Kidney epithelial cell (primary cell): ENCODE results near the gene CT45A10. TPM values are rescaled to one million over a fixed set of nuclear protein-coding genes. Genes with fewer than 3 reads are reported as not detected.
"Not testable (repeated sequence)": the region's sequence is repeated elsewhere in the genome, so short reads cannot be mapped to it uniquely, and the experiment has no call there.

Experiments
- DNase-seq: peaks from one replicate; pipeline ENCODE4 v3.0.0-alpha.2; 2010; ENCODE audit warnings: low read depth
- H3K27me3 ChIP-seq: 2 replicates; pipeline ENCODE4 v1.6.0; 2011; ENCODE audit warnings: low read length; ENCODE audit not compliant: control insufficient read depth, insufficient read depth
- H3K36me3 ChIP-seq: 2 replicates; pipeline ENCODE4 v1.5.1; 2011; ENCODE audit warnings: low read length; ENCODE audit not compliant: control insufficient read depth, insufficient read depth
- H3K4me3 ChIP-seq: 2 replicates; pipeline ENCODE4 v1.5.1; 2011; ENCODE audit warnings: low read depth, mild to moderate bottlenecking, control low read depth, low read length
- total RNA-seq: library from RNA; depleted of rRNA; stranded (reverse); fragments of >200 nt; gene quantifications from 2 replicates; pipeline ENCODE4 v1.2.3, GENCODE V29; 2015
- TF ChIP-seq, protein P1 (sequence below): IDR thresholded peaks from 2 replicates; pipeline ENCODE4 v1.5.1; 2011; ENCODE audit warnings: mild to moderate bottlenecking, moderate library complexity, low read length, control low read depth, inconsistent platforms; ENCODE audit not compliant: insufficient read depth, poor library complexity, severe bottlenecking

Gene CT45A10
- total RNA-seq, 1 donor from 2014 or later, result not detected

DNA sequence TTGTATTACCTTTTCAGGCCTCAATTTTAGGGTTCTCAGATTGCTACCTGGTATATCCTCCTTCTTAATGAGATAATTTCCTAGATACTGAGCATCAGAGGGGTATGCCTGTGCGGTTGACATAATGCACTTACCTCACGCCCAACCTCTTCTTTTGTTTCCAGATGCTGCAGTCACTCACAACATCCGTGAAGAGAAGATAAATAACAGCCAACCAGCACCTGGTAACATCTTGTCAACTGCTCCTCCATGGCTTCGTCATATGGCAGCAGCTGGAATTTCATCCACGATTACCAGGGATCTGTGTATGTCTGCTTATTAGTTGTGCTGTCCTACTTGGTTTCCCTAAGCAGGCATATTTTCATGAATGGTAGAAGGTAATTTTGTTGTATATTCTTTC, 17.0 kb upstream of the CT45A10 start:
- DNase-seq, result no peak
- TF ChIP-seq, protein P1, sequence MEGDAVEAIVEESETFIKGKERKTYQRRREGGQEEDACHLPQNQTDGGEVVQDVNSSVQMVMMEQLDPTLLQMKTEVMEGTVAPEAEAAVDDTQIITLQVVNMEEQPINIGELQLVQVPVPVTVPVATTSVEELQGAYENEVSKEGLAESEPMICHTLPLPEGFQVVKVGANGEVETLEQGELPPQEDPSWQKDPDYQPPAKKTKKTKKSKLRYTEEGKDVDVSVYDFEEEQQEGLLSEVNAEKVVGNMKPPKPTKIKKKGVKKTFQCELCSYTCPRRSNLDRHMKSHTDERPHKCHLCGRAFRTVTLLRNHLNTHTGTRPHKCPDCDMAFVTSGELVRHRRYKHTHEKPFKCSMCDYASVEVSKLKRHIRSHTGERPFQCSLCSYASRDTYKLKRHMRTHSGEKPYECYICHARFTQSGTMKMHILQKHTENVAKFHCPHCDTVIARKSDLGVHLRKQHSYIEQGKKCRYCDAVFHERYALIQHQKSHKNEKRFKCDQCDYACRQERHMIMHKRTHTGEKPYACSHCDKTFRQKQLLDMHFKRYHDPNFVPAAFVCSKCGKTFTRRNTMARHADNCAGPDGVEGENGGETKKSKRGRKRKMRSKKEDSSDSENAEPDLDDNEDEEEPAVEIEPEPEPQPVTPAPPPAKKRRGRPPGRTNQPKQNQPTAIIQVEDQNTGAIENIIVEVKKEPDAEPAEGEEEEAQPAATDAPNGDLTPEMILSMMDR, result no peak
- H3K36me3 ChIP-seq, result no peaks in the 10 kb centered on the region
- H3K4me3 ChIP-seq, result no peak overlapping the region
- no peaks in the 10 kb centered on the region for H3K27me3 ChIP-seq

GRCh38 chrX:135892781-135893180, 463 bp downstream of the CT45A10 start:
- H3K36me3 ChIP-seq, result no peaks in the 10 kb centered on the region
- TF ChIP-seq, protein P1, result no peak
- DNase-seq, result no peak

GRCh38 chrX:135890087-135890585, 3.1 kb downstream of the CT45A10 start:
- TF ChIP-seq, protein P1, result no peak
- Histone ChIP-seq H3K27me3 (no peaks in the 10 kb centered on the region), H3K36me3 (no peaks in the 10 kb centered on the region), H3K4me3 (no peak overlapping the region)
- DNase-seq, result no peak

More at GRCh38 chrX:135892781-135893180, 463 bp downstream of the CT45A10 start:
- H3K27me3 ChIP-seq, result no peaks in the 10 kb centered on the region
- H3K4me3 ChIP-seq, result no peak overlapping the region

DNA sequence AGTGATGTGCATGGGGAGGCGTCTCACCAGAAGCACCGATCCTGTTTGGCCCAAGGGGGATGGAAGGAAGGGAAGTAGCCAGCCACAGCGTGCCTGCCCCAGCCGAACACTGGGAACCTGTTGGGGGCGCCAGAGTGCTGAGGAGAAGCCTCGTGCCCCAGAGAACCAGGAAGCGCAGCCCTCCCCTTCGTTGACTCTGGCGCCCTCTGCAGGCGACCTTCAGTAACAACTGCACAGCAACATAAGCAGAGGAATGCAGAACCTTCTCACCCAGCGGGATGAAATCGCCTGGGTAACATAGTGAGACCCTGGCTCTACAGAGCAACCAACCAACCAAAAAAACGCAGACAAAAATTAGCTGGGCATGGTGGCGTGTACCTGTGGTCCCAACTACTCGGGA, 4.3 kb downstream of the CT45A10 start:
- H3K36me3 ChIP-seq, H3K27me3 ChIP-seq, H3K4me3 ChIP-seq, DNase-seq: not testable (repeated sequence)

DNA sequence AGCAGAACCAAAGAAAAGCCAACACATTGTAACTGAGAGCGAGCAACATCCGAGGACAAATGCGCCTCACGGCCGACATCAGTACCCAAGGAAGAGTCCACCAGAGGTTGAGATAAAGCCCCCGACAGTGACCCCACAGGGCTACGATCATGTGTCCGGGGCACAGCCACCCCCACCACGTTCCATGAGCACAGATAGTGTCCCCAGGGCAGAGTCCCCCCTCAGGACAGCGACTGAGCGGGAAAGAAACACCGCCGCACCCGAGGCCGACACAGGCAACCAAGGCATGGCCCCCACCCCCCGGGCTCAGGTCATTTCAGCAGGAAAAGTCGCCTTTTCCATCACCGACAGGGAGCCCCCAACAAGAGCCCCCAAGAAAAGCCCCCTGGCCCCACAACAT, 5.0 kb downstream of the CT45A10 start:
- not testable (repeated sequence) for H3K27me3 ChIP-seq, DNase-seq, H3K36me3 ChIP-seq, H3K4me3 ChIP-seq

GRCh38 chrX:135882741-135883140, 10.5 kb downstream of the CT45A10 start:
- not testable (repeated sequence) for H3K4me3 ChIP-seq, DNase-seq, H3K36me3 ChIP-seq, H3K27me3 ChIP-seq

DNA sequence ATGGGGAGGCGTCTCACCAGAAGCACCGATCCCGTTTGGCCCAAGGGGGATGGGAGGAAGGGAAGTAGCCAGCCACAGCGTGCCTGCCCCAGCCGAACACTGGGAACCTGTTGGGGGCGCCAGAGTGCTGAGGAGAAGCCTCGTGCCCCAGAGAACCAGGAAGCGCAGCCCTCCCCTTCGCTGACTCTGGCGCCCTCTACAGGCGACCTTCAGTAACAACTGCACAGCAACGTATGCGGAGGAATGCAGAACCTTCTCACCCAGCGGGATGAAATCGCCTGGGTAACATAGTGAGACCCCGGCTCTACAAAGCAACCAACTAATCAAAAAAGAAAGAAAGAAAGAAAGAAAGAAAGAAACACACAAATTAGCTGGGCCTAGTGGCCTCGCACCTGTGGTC, 21.5 kb downstream of the CT45A10 start, which contains the start of gene CT45A9:
Gene CT45A9 (minus strand): TSS at position 101 of the 400 bp plus-strand sequence. CDS start 3,751 bp downstream, outside the sequence.
- H3K4me3 ChIP-seq, DNase-seq, H3K27me3 ChIP-seq, H3K36me3 ChIP-seq: not testable (repeated sequence)

GRCh38 chrX:135854438-135854837, 38.8 kb downstream of the CT45A10 start, which contains the start of gene CT45A8:
CT45A8 (minus strand) TSS chrX:135854538; CDS start chrX:135850783, 3,755 bp downstream.
- H3K4me3 ChIP-seq, H3K27me3 ChIP-seq, H3K36me3 ChIP-seq, DNase-seq: not testable (repeated sequence)

GRCh38 chrX:135837180-135837579, 56.1 kb downstream of the CT45A10 start, which contains the start of gene CT45A7:
CT45A7 (minus strand) TSS chrX:135837280; CDS start chrX:135833533, 3,747 bp downstream.
- H3K36me3 ChIP-seq, H3K4me3 ChIP-seq, H3K27me3 ChIP-seq, DNase-seq: not testable (repeated sequence)
